Endothelial cell of umbilical vein (primary cell): Measurements from ENCODE around the gene MYD88. TPM values are rescaled to one million over a fixed set of nuclear protein-coding genes. Genes with fewer than 3 reads are reported as not detected.

Source experiments
- BruUV-seq: library from RNA; stranded (reverse); fragments of 400-500 nt; replicated peaks from 2 replicates; lab custom pipeline; 2021; lab: Mats Ljungman, UMichigan
- CTCF ChIA-PET: fragments of 300-600, 350-600 bp; sonication (Branson Sonifier 250); formaldehyde crosslinking; loops from one replicate; lab custom pipeline; 2021; ENCODE audit warnings: antibody characterized with exemption, inconsistent platforms; lab: Charles Lee
- POLR2A ChIA-PET: fragments of 300-600, 350-600 bp; sonication (Branson Sonifier 250); formaldehyde crosslinking; loops from one replicate; lab custom pipeline; 2021; ENCODE audit warnings: antibody characterized with exemption, inconsistent platforms; lab: Charles Lee
- DNase-seq: peaks from one replicate; pipeline ENCODE4 v3.0.0-alpha.2; 2011; ENCODE audit warnings: low read depth, low spot score
- FAIRE-seq: peaks from 2 replicates; lab custom pipeline; 2011; peaks lifted over from hg19 to GRCh38; lab: Jason Lieb, UNC
- H2AFZ ChIP-seq: 2 replicates; pipeline ENCODE4 v1.6.0; 2012; ENCODE audit warnings: low read depth, low read length, control low read depth, inconsistent platforms
- H3K27ac ChIP-seq: 2 replicates; pipeline ENCODE4 v1.5.1; 2011; ENCODE audit warnings: low read depth, mild to moderate bottlenecking, control low read depth, low read length, moderate library complexity; ENCODE audit not compliant: insufficient read depth
- H3K27me3 ChIP-seq, 2 experiments: 2 replicates each; pipeline versions ENCODE4 v1.6.0 to v1.6.1; 2011; ENCODE audit warnings: low read length in 2 of 2, mixed read lengths in 1 of 2; ENCODE audit not compliant: control insufficient read depth in 2 of 2, insufficient read depth in 2 of 2
- H3K36me3 ChIP-seq, 2 experiments: 2 replicates in 1 of 2; 3 replicates in 1 of 2; pipeline ENCODE4 v1.5.1; 2011; ENCODE audit warnings: low read length in 2 of 2, mild to moderate bottlenecking in 1 of 2, moderate library complexity in 1 of 2; ENCODE audit not compliant: control insufficient read depth in 2 of 2, insufficient read depth in 2 of 2; ENCODE audit errors: extremely low read depth in 1 of 2
- H3K4me1 ChIP-seq: 3 replicates; pipeline ENCODE4 v1.5.1; 2011; ENCODE audit warnings: mild to moderate bottlenecking, low read length; ENCODE audit not compliant: control insufficient read depth, insufficient read depth; ENCODE audit errors: extremely low read depth
- H3K4me2 ChIP-seq: 2 replicates; pipeline ENCODE4 v1.6.1; 2011; ENCODE audit warnings: low read length, control low read depth, mixed read lengths; ENCODE audit not compliant: insufficient read depth
- H3K4me3 ChIP-seq, 3 experiments: fragments of 200-600 bp in 1 of 3; sonication (generic), shearing (Covaris generic) in 1 of 3; replicated peaks in 1 of 3; 2 replicates each; pipeline ENCODE4 v1.5.1; 2011 to 2016; ENCODE audit warnings: control low read depth in 3 of 3, low read length in 3 of 3, mild to moderate bottlenecking in 2 of 3, inconsistent platforms in 1 of 3, low read depth in 1 of 3, moderate library complexity in 1 of 3; ENCODE audit not compliant: insufficient read depth in 1 of 3
- H3K79me2 ChIP-seq: 2 replicates; pipeline ENCODE4 v1.6.0; 2012; ENCODE audit warnings: low read length, inconsistent platforms; ENCODE audit not compliant: control insufficient read depth, insufficient read depth
- H3K9ac ChIP-seq: replicated peaks from 2 replicates; pipeline ENCODE3; 2011; ENCODE audit warnings: low read length, control low read depth; ENCODE audit not compliant: insufficient read depth; ENCODE audit errors: extremely low read depth
- H3K9me1 ChIP-seq: replicated peaks from 3 replicates; pipeline ENCODE4 v1.6.0; 2011; ENCODE audit warnings: mild to moderate bottlenecking, low read length; ENCODE audit not compliant: control insufficient read depth, insufficient read depth; ENCODE audit errors: extremely low read depth
- H3K9me3 ChIP-seq: replicated peaks from 2 replicates; pipeline ENCODE4 v1.5.1; 2012; ENCODE audit warnings: low read length, inconsistent platforms; ENCODE audit not compliant: control insufficient read depth, insufficient read depth
- H4K20me1 ChIP-seq: replicated peaks from 2 replicates; pipeline ENCODE3; 2011; ENCODE audit warnings: mild to moderate bottlenecking, low read length; ENCODE audit not compliant: control insufficient read depth, insufficient read depth; ENCODE audit errors: extremely low read depth
- EZH2 ChIP-seq: IDR thresholded peaks from 2 replicates; pipeline ENCODE4 v1.6.1; 2012; ENCODE audit warnings: borderline replicate concordance, low read depth, mild to moderate bottlenecking, moderate library complexity, low read length, inconsistent platforms; ENCODE audit not compliant: severe bottlenecking
- FOS ChIP-seq: IDR thresholded peaks from 2 replicates; pipeline ENCODE4 v1.6.1; 2011; ENCODE audit warnings: mild to moderate bottlenecking, low read length, moderate library complexity, borderline replicate concordance; ENCODE audit not compliant: insufficient read depth
- GATA2 ChIP-seq: IDR thresholded peaks from 2 replicates; pipeline ENCODE4 v1.7.0; 2011; ENCODE audit warnings: low read depth, mild to moderate bottlenecking, moderate library complexity, mixed read lengths, low read length; ENCODE audit not compliant: insufficient read length, insufficient read depth
- JUN ChIP-seq: IDR thresholded peaks from 2 replicates; pipeline ENCODE4 v1.6.1; 2011; ENCODE audit warnings: borderline replicate concordance, low read depth; ENCODE audit not compliant: insufficient read length, insufficient read depth
- MYC ChIP-seq: IDR thresholded peaks from one replicate; pipeline ENCODE4 v1.6.1; 2011; ENCODE audit warnings: mild to moderate bottlenecking, low read depth, low read length
- POLR2A ChIP-seq: IDR thresholded peaks from 2 replicates; pipeline ENCODE4 v1.6.1; 2012; ENCODE audit warnings: low read depth, mild to moderate bottlenecking, control low read depth, low read length
- POLR2AphosphoS5 ChIP-seq: IDR thresholded peaks from 2 replicates; pipeline ENCODE4 v1.6.1; 2012; ENCODE audit warnings: low read depth, mild to moderate bottlenecking, control low read depth, low read length, moderate library complexity; ENCODE audit not compliant: insufficient read depth
- dilution Hi-C: fragments of 300-500 bp; cut with MboI; formaldehyde crosslinking; loops from one replicate; pipeline ENCODE4 v1.15.0; 2019; ENCODE audit warnings: low sequenced_read_pairs; ENCODE audit not compliant: extremely low pct_ligation_motif_present
- intact Hi-C: fragments of 100-400 bp; cut with micrococcal nuclease; formaldehyde crosslinking; loops from one replicate; pipeline ENCODE4 v1.10.0; 2022
- polyA plus RNA-seq, 4 experiments: library from polyadenylated mRNA; depleted of rRNA in 3 of 4; stranded (reverse) in 3 of 4; unstranded in 1 of 4; fragments of >200 nt; gene quantifications; 2 replicates each; pipeline versions ENCODE4 v1.2.1 to v1.2.3, GENCODE V29; 2011 to 2012; ENCODE audit warnings: missing spikeins in 1 of 4
- total RNA-seq: library from RNA; stranded (reverse); gene quantifications from 2 replicates; pipeline ENCODE4 v1.2.3, GENCODE V29; 2021
- TF ChIP-seq, protein P1 (sequence below): IDR thresholded peaks from 2 replicates; pipeline ENCODE4 v1.6.1; 2011; ENCODE audit not compliant: insufficient read depth, insufficient read length
- TF ChIP-seq, protein P2 (sequence below), 2 donors: IDR thresholded peaks; 1 replicate in 1 of 2; 2 replicates in 1 of 2; pipeline ENCODE4 v1.5.1; 2011; ENCODE audit warnings: low read length in 2 of 2, mild to moderate bottlenecking in 2 of 2, moderate library complexity in 2 of 2, control low read depth in 1 of 2, inconsistent platforms in 1 of 2, low read depth in 1 of 2; ENCODE audit not compliant: insufficient read depth in 1 of 2; ENCODE audit errors: extremely low read depth in 1 of 2

MYD88 gene
- total and polyA plus RNA-seq, 2 donors (not counting 3 experiments of a cell fraction or from before 2014, with no cell fraction given) = 35.1 to 55.0 TPM

DNA sequence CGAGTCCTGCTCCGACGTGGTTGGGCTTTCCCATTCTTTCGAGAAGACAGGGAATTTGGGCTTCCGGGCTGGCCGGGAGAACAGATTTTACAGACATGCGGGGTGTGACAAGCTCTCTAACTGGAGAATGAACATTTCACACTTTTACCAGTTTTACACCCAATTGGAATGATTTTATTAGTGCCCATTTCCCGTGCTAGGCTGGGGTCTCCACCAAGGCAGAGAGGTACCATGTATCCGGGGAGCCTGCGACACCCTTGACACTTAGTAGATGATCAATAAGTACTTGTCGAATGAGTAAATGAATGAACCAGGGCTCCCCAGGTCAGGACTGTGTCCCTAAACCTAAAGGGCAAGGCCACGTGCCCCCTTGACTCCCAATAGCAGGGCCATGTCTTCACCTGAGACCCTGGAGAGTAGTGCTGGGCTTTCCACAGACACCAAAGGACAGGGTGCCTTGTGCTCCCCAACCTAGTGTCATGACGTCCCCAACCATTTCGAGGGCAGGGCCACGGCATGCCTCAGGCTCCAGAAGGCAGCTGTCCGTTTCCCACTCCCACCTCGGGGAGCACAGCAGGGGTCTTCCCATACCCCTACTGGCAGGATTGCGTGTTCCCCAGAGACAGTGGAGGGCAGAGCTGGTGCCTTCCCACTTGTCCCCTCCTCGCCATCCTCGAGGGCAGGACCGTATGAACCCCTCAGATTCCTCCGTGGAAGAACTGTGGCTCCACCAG is 679 bp upstream of the MYD88 start:
- POLR2A ChIA-PET = interaction anchor here (2.6 kb wide), 1 partner anchor 27 kb away, joined by 22 read pairs; the partner anchor contains the start of gene OXSR1
- dilution Hi-C loops = no loop called here
- H3K4me1 ChIP-seq = peaks cover 24% of the 10 kb centered on the region
- H3K4me3 ChIP-seq = peak overlapping the region; percentile 67 to 77 (median 71)
- peak overlapping the region; percentile 62 for H3K4me2 ChIP-seq
- BruUV-seq = TSS peak; percentile 72
- no peaks in the 10 kb centered on the region for H4K20me1 ChIP-seq
- intact Hi-C loops = loop anchor here (1.0 to 10.0 kb wide), 10 partner anchors 28 to 517 kb away; partner anchors contain the start of genes EXOG, OXSR1 and XYLB
- peaks cover 11% of the 10 kb centered on the region for H3K79me2 ChIP-seq
- peaks cover 0 to 21% of the 10 kb centered on the region in 2 experiments for H3K36me3 ChIP-seq
- peak overlapping the region; percentile 61 for H3K9ac ChIP-seq
- TF ChIP-seq GATA2 (no peak), MYC (no peak), FOS (no peak), POLR2AphosphoS5 (no peak), POLR2A (no peak), EZH2 (no peak), JUN (no peak)
- TF ChIP-seq, protein P1, sequence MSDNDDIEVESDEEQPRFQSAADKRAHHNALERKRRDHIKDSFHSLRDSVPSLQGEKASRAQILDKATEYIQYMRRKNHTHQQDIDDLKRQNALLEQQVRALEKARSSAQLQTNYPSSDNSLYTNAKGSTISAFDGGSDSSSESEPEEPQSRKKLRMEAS = no peak
- TF ChIP-seq, protein P2, sequence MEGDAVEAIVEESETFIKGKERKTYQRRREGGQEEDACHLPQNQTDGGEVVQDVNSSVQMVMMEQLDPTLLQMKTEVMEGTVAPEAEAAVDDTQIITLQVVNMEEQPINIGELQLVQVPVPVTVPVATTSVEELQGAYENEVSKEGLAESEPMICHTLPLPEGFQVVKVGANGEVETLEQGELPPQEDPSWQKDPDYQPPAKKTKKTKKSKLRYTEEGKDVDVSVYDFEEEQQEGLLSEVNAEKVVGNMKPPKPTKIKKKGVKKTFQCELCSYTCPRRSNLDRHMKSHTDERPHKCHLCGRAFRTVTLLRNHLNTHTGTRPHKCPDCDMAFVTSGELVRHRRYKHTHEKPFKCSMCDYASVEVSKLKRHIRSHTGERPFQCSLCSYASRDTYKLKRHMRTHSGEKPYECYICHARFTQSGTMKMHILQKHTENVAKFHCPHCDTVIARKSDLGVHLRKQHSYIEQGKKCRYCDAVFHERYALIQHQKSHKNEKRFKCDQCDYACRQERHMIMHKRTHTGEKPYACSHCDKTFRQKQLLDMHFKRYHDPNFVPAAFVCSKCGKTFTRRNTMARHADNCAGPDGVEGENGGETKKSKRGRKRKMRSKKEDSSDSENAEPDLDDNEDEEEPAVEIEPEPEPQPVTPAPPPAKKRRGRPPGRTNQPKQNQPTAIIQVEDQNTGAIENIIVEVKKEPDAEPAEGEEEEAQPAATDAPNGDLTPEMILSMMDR (IDR thresholded peaks at IDR 0.05; ENCODE audit: extremely low read depth in 1 of 2, insufficient read depth in 1 of 2, low read depth in 1 of 2, low read length in 2 of 2) = no peak
- FAIRE-seq (peak; percentile 55), DNase-seq (peak; percentile 26)
- CTCF ChIA-PET = interaction anchor here (0.8 to 4.5 kb wide), 10 partner anchors 13 to 358 kb away, joined by 3 to 43 read pairs (median 7); partner anchors contain the start of genes ACVR2B, EXOG, OXSR1 and XYLB
- H3K27ac ChIP-seq = peak overlapping the region; percentile 45
- no peaks in the 10 kb centered on the region for H3K27me3 ChIP-seq
- no peaks in the 10 kb centered on the region for H3K9me3 ChIP-seq
- peak overlapping the region; percentile 98 for H2AFZ ChIP-seq
- H3K9me1 ChIP-seq = no peaks in the 10 kb centered on the region
